Activated naive CD4-positive, alpha-beta T cell treated with Interleukin-2 at 50 U/mL for 16 hours (primary cell): Measurements from ENCODE around the gene EFCAB13.

ENCODE experiments used
- DNase-seq: peaks from one replicate; pipeline ENCODE4 v3.0.0-alpha.2; 2020

EFCAB13 gene, protein sequence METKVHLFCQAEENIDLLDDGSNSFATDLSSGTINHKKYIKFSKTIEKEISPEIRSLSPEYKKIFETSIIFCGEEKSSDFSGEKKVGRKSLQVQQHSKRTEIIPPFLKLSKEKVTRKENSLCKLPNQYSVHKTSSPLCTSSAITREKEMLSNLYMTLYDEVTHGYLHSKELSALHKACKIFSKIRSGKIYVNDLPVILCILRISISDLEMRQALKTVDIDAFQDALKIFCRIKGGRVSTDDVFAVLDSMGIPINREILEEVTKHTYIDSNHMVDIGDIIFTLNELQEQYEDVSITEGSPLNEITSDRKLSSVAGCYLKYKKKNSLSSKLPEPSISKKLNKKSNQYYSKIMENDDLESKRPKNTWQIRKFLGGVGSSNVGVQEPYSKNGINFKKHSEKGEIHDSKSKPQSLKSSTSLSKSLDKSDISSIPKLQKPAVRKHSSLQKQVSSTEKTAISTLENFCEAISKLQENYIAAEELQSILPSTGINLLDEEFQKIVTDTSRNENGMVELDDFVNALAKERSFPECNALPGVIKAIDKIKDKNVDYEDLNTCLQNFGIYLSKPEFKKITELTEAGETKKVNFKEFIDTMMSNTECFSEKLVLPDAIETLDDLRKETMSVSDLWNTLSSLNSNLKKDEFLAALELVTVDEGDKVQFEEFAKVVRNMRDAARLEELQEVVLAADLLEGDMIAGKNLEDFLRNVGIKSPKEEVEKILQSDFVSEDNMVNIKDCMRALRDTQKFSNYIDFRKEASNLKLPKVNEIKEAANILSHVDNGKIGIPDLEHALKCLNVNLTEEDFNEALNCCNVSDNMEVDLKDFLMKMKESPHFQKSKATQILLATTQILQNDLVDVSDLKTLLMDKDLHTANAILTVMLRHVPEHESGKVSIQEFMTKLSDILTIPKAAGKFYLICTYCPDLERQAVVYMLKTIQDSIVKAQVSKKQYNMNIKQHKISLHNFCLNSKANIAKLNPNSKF

GRCh38 chr17:47323382-47324223 lies at the start of gene EFCAB13:
Gene EFCAB13, plus strand, starts transcription at chr17:47323955. Its CDS starts 4,399 bp downstream, at chr17:47328354.
- peak; percentile 78 for DNase-seq

DNA sequence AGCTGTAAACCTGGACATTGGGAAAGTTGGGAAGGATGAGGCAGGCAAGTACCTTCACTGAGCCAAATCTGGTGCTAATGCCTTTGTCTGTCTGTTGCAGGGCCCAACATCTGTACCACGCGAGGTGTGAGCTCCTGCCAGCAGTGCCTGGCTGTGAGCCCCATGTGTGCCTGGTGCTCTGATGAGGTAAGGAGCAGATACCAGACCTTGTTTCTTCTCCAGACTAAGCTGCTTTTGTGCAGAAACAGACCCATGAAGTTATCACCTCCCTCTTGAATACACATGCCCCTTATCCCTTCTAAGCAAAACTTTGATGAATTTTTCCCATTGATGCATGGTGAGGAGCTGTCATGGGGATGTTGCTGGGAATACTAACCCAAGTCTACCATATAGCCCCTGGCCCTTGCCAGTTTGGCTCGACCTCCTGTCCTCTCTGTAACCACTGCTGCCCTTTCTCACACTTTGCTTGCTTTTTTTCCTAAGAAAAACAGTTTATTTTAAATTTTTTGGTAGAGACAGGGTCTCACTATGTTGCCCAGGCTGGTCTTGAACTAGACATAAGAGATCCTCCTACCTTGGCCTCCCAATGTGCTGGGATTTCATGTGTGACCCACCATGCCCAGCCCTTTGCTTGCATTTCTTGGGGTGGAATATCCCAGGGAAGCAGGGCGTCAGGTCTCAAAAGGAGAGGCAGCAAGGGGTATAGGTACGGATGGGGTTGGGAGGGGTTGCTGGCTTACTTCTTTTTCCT lies 49.3 kb upstream of the EFCAB13 start:
- DNase-seq = no peak

- no peak for DNase-seq
Observed at GRCh38 chr17:47275245-47275984, 48.3 kb upstream of the EFCAB13 start.

GRCh38 chr17:47276444-47276843 lies 47.3 kb upstream of the EFCAB13 start:
- DNase-seq = no peak

- no peak for DNase-seq
Observed at GRCh38 chr17:47276868-47277267, 46.9 kb upstream of the EFCAB13 start.

DNA sequence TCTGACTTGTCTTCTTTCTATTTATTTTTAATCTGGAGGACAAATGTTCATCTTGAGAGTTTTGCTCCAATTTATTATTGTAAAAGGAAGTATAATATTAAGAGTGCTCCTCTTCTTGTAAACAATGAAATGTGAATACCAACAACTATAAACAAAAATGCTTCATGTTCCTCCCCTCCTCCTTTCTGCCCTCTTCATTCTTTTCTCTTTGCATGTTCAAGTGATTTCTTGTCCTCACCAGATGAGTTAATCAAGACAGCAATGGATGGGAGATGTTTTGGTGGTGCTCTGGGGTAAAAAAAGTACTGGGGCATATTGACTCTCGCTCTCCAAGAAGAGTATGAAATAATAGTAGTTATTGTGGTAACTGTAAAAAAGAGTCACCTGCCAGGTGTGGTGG lies 45.8 kb upstream of the EFCAB13 start:
- DNase-seq = no peak

GRCh38 chr17:47278561-47278960 lies 45.2 kb upstream of the EFCAB13 start:
- no peak for DNase-seq

GRCh38 chr17:47279062-47279801 lies 44.5 kb upstream of the EFCAB13 start:
- DNase-seq = no peak

- no peak for DNase-seq
Observed at GRCh38 chr17:47280072-47280811, 43.5 kb upstream of the EFCAB13 start.

DNA sequence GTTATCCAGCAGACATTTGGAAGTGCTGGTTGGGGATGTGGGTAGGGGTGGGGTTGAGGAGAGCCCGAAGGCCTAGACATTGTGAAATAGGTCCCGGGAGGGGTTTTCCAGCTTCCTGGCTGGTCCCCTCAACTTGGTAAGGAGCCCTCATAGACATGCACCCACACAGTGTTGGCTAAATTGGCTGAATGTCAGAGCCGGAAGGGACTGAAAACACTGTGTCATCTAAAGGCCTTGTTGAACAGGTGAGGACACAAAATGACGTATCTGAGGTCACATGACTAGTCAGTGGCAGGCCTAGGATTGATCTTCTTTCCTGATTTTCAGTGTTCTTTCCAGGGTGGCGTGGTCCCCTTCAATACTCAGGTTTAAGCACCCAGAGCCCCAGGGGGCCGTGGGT lies 42.5 kb upstream of the EFCAB13 start:
- no peak for DNase-seq

GRCh38 chr17:47285003-47285402 lies 38.8 kb upstream of the EFCAB13 start:
- DNase-seq = no peak

- DNase-seq = no peak
Observed at GRCh38 chr17:47286198-47286914, 37.4 kb upstream of the EFCAB13 start.

DNA sequence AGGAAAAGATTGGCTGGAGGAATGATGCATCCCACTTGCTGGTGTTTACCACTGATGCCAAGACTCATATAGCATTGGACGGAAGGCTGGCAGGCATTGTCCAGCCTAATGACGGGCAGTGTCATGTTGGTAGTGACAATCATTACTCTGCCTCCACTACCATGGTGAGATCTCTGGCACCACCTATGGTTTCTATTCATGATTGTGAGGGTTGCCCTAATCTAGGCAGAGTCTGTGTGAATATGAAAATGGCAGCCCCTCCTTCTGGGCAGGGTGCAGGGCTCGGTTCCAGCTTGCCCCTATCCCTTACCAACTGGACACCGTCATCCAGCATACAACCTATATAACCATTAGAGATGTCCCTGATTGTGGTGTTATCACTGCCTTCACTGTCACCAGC lies 36.7 kb upstream of the EFCAB13 start:
- no peak for DNase-seq

- DNase-seq = no peak
Observed at GRCh38 chr17:47287639-47288038, 36.1 kb upstream of the EFCAB13 start.

DNA sequence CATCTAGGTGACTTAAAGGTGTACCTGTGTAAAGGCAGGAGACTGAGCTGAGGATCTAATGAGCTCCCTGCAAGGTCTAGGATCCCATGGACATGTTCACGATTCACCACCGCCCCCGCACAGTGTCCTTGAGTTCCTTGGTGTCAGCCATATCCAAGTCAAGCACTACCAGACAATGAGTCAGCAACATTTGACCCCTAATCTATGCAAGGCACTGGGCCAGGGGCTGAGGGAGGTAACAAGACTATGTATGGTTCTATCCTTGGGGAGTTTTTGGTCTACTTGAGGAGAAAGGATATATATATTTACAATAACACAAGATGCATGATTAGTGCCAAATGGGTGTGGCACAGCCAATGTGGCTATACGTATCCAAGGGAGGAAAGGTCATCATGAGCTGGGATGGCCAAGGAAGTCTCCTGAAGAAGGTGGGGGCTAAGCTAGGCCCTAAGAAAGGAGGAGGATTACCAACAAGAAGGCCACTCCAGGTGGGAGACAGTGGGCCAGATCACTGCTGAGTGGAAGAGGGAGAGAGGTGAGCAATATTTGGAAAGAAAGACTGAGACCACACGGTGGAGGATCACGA lies 35.1 kb upstream of the EFCAB13 start:
- no peak for DNase-seq

- no peak for DNase-seq
Observed at GRCh38 chr17:47289302-47289701, 34.5 kb upstream of the EFCAB13 start.

GRCh38 chr17:47290870-47291241 lies 32.9 kb upstream of the EFCAB13 start:
- no peak for DNase-seq

- no peak for DNase-seq
Observed at GRCh38 chr17:47291242-47291873, 32.4 kb upstream of the EFCAB13 start.
